K562 (cell line): Measurements from ENCODE around the gene HMCN1. TPM values are rescaled to one million over a fixed set of nuclear protein-coding genes. Genes with fewer than 3 reads are reported as not detected.

ENCODE experiments used
- ATAC-seq: fragments of 200-7000 bp; cut with Tn5 transposase; 3 replicates; pipeline ENCODE4 v1.9.1; 2020; ENCODE audit warnings: moderate library complexity
- BruUV-seq: library from RNA; stranded (reverse); fragments of 400-500 nt; replicated peaks from 2 replicates; lab custom pipeline; 2021; lab: Mats Ljungman, UMichigan
- CTCF ChIA-PET: fragments of 300-600 bp; formaldehyde crosslinking; extraction: SDS; loops from one replicate; lab custom pipeline; 2021; ENCODE audit warnings: low intra/inter-chr PET ratio; lab: Yijun Ruan, JAX
- POLR2A ChIA-PET: fragments of 300-600, 350-650 bp; sonication (Branson Sonifier 250); formaldehyde crosslinking; extraction: SDS; loops from one replicate; lab custom pipeline; 2021; ENCODE audit warnings: antibody characterized with exemption, inconsistent platforms; lab: Yijun Ruan, JAX
- DNase-seq, 4 experiments: peaks; one replicate each; pipeline versions ENCODE4 v3.0.0 to v3.0.0-alpha.2; 2011 to 2018; ENCODE audit warnings: low spot score in 3 of 4, mixed read lengths in 3 of 4; ENCODE audit errors: extremely low read depth in 1 of 4
- FAIRE-seq: peaks from 2 replicates; lab custom pipeline; 2011; peaks lifted over from hg19 to GRCh38; lab: Jason Lieb, UNC
- H2AFZ ChIP-seq: 2 replicates; pipeline ENCODE4 v1.6.0; 2011; ENCODE audit warnings: low read depth, low read length, control low read depth, inconsistent platforms
- H3K27ac ChIP-seq: fragments of 200-600 bp; 3 replicates; pipeline ENCODE4 v1.8.0; 2011; ENCODE audit warnings: low read depth, mild to moderate bottlenecking, control low read depth, inconsistent platforms, low read length, moderate library complexity, mixed read lengths; ENCODE audit errors: extremely low read depth
- H3K27me3 ChIP-seq, 2 experiments: fragments of 300-600 bp in 1 of 2; 2 replicates in 1 of 2; 3 replicates in 1 of 2; pipeline versions ENCODE4 v1.6.0 to v1.8.0; 2011; ENCODE audit warnings: inconsistent platforms in 2 of 2, low read length in 2 of 2, mild to moderate bottlenecking in 1 of 2, mixed read lengths in 1 of 2, moderate library complexity in 1 of 2; ENCODE audit not compliant: control insufficient read depth in 2 of 2, insufficient read depth in 2 of 2
- H3K36me3 ChIP-seq: fragments of 300-600 bp; 3 replicates; pipeline ENCODE4 v1.8.0; 2011; ENCODE audit warnings: mild to moderate bottlenecking, low read length, inconsistent platforms; ENCODE audit not compliant: control insufficient read depth, insufficient read depth
- H3K4me1 ChIP-seq, 2 experiments: fragments of 200-600 bp in 1 of 2; replicated peaks in 1 of 2; 2 replicates in 1 of 2; 3 replicates in 1 of 2; pipeline versions ENCODE4 v1.5.1 to v1.8.0; 2011; ENCODE audit warnings: inconsistent platforms in 2 of 2, low read length in 2 of 2, mild to moderate bottlenecking in 1 of 2, mixed read lengths in 1 of 2, moderate library complexity in 1 of 2; ENCODE audit not compliant: control insufficient read depth in 2 of 2, insufficient read depth in 2 of 2
- H3K4me2 ChIP-seq: 2 replicates; pipeline ENCODE4 v1.6.1; 2011; ENCODE audit warnings: low read length, control low read depth, inconsistent platforms, mixed read lengths; ENCODE audit not compliant: insufficient read depth
- H3K4me3 ChIP-seq: fragments of 200-600 bp; sonication (generic), shearing (Covaris generic); 2 replicates; pipeline ENCODE4 v1.5.1; 2016; ENCODE audit warnings: control low read depth, inconsistent platforms
- H3K79me2 ChIP-seq: fragments of 200-600 bp; 3 replicates; pipeline ENCODE4 v1.8.0; 2011; ENCODE audit warnings: low read length, inconsistent platforms; ENCODE audit not compliant: control insufficient read depth, insufficient read depth
- H3K9ac ChIP-seq, 2 experiments: 2 replicates each; pipeline versions ENCODE4 v1.6.0 to v1.6.1; 2011; ENCODE audit warnings: low read depth in 2 of 2, low read length in 2 of 2, control low read depth in 1 of 2, inconsistent platforms in 1 of 2, mild to moderate bottlenecking in 1 of 2, mixed read lengths in 1 of 2; ENCODE audit not compliant: insufficient read depth in 1 of 2
- H3K9me1 ChIP-seq: one replicate; pipeline ENCODE4 v1.6.0; 2011; ENCODE audit warnings: inconsistent platforms, mild to moderate bottlenecking, low read length, moderate library complexity; ENCODE audit not compliant: control insufficient read depth, insufficient read depth
- H3K9me3 ChIP-seq: replicated peaks from 2 replicates; pipeline ENCODE4 v1.5.1; 2011; ENCODE audit warnings: low read depth, low read length, inconsistent platforms; ENCODE audit not compliant: control insufficient read depth, insufficient read depth
- H4K20me1 ChIP-seq: replicated peaks from 2 replicates; pipeline ENCODE4 v1.6.1; 2011; ENCODE audit warnings: low read length, inconsistent platforms, mixed read lengths; ENCODE audit not compliant: control insufficient read depth, insufficient read depth
- BMI1 ChIP-seq: fragments of 150-350 bp; IDR thresholded peaks from 2 replicates; pipeline ENCODE4 v1.6.1; 2014; ENCODE audit warnings: low read length
- HLTF ChIP-seq: fragments of 450-650 bp; IDR thresholded peaks from 2 replicates; pipeline ENCODE4 v1.6.1; 2016
- HMG20B ChIP-seq: fragments of 250-450 bp; sonication (Bioruptor Pico); IDR thresholded peaks from 2 replicates; pipeline ENCODE4 v1.5.0; 2021; ENCODE audit warnings: mild to moderate bottlenecking
- HNRNPL ChIP-seq: fragments of 200-400 bp; formaldehyde crosslinking; IDR thresholded peaks from 2 replicates; pipeline ENCODE4 v1.6.1; 2017; ENCODE audit warnings: low read depth, mild to moderate bottlenecking, low read length
- PPARD ChIP-seq: fragments of 250-450 bp; sonication (Bioruptor Pico); IDR thresholded peaks from 2 replicates; pipeline ENCODE4 v1.8.0; 2022; ENCODE audit warnings: inconsistent platforms, mild to moderate bottlenecking, moderate library complexity
- RUNX1 ChIP-seq: sonication (generic); IDR thresholded peaks from 2 replicates; pipeline ENCODE4 v1.6.1; 2016; ENCODE audit warnings: antibody characterized with exemption, low read depth
- ZNF717 ChIP-seq: fragments of 250-450 bp; sonication (Bioruptor Pico); IDR thresholded peaks from 2 replicates; pipeline ENCODE4 v1.5.0; 2021
- ZNF75A ChIP-seq: fragments of 450-650 bp; formaldehyde crosslinking; IDR thresholded peaks from 2 replicates; pipeline ENCODE4 v1.4.0; 2020; ENCODE audit warnings: mild to moderate bottlenecking
- ZNF76 ChIP-seq: fragments of 250-450 bp; sonication (Bioruptor Pico); IDR thresholded peaks from 2 replicates; pipeline ENCODE4 v1.4.0; 2020; ENCODE audit warnings: mild to moderate bottlenecking, moderate library complexity, borderline replicate concordance
- ZNF764 ChIP-seq: fragments of 250-450 bp; sonication (Bioruptor Pico); IDR thresholded peaks from 2 replicates; pipeline ENCODE4 v1.4.0; 2020; ENCODE audit warnings: low read depth, mild to moderate bottlenecking, moderate library complexity
- in situ Hi-C: fragments of 300-500 bp; cut with MboI; formaldehyde crosslinking; loops from 4 replicates; pipeline ENCODE4 v1.15.0; 2018; ENCODE audit warnings: inconsistent platforms, mixed read lengths
- intact Hi-C: fragments of 100-400 bp; cut with micrococcal nuclease; formaldehyde crosslinking; loops from 2 replicates; pipeline ENCODE4 v1.14.2; 2022
- polyA plus RNA-seq, 8 experiments: library from polyadenylated mRNA; depleted of rRNA in 4 of 8; stranded (reverse) in 5 of 8; unstranded in 3 of 8; fragments of >200 nt; fragmentation: Nextera tagmentation in 2 of 8; fragmentation: Illumina TruSeq in 1 of 8; extraction: Ambion mirVana in 2 of 8; extraction: Trizol in 1 of 8; gene quantifications; 2 replicates each; pipeline versions ENCODE4 v1.2.1 to v1.2.3, GENCODE V29; 2011 to 2014; ENCODE audit warnings: inconsistent platforms in 1 of 8, missing spikeins in 1 of 8
- total RNA-seq, 7 experiments: library from RNA; depleted of rRNA in 6 of 7; stranded (reverse); fragments of >200 nt in 6 of 7; fragmentation: Illumina TruSeq in 2 of 7; extraction: Trizol in 2 of 7; gene quantifications; 2 replicates each; pipeline versions ENCODE4 v1.2.1 to v1.2.3, GENCODE V29; 2011 to 2021; ENCODE audit warnings: low replicate concordance in 1 of 7
- TF ChIP-seq, protein P1 (sequence below): sonication (generic); formaldehyde crosslinking; IDR thresholded peaks from 2 replicates; pipeline ENCODE4 v1.8.0; 2022; ENCODE audit warnings: mild to moderate bottlenecking, missing genetic modification reagents, borderline replicate concordance
- TF ChIP-seq, protein P2 (sequence below), 2 experiments: IDR thresholded peaks; 2 replicates each; pipeline ENCODE4 v1.6.1; 2012; ENCODE audit warnings: improper control_type of control experiment in 2 of 2, low read depth in 2 of 2, low read length in 2 of 2, borderline replicate concordance in 1 of 2
- TF ChIP-seq, protein P3 (sequence below): conservative IDR thresholded peaks from 2 replicates; pipeline ENCODE4 v1.6.1; 2011; ENCODE audit warnings: low read depth, mild to moderate bottlenecking, low read length; ENCODE audit not compliant: control insufficient read depth

Gene HMCN1
- total and polyA plus RNA-seq, 9 of the 15 experiments (the other 6 are each of a cell fraction or from before 2014, with no cell fraction given): 0.07 to 0.36 (median 0.21) TPM

DNA sequence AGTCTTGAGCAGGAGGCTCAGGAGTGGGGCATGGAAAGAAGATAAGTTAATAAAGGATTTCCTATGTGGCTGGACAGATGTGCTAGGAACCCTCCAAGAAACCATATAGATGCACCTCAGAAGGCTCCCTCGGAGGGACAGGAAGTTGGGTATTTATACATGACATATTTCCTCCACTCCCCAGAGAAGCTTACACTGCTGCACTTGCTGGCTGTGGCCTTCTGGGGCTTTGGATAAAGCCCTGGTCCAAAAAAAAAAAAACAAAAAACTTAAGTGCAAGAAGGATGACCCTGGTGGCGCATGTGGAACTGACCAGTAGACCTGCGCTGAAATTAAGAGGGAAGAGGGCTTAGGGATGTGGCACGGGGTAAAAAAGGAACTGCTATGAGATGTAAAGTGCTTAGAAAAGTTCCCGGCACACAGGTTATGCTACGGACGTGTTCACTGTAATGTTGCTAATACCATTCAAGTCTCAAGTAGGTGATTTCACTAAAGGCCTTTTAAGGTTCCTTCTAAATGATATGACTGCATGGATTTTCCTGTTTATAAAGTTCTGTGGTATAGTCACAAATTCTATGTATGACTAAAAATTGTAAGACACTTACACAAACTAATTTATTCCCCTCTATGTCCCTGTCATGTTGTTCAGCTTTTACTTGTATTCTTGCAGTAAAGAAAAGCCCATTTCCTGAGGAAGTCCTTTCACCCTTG is 253.6 kb downstream of the HMCN1 start (continued):
- no peak for TF ChIP-seq HLTF
- no peak for TF ChIP-seq PPARD (CRISPR knock-in tag)

DNA sequence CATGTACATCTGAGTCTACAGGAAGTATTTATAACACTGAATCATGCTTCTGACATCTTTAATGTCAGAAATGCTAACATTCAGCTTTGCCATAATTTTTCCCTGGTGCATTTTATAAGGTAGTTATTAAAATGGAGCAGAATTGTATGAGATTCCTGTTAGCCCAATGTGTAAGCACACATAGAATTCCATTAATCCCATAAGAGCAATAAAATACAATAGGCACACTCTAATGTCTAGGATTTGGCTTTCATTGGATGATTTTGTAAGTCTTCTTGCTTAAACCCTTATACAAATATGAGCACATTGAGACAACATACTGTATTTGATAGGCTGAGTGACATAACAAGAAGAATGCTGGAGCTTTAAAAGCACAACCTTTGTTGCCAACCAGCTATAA is 256.4 kb downstream of the HMCN1 start:
- DNase-seq (no peak), ATAC-seq (no peak), FAIRE-seq (no peak)
- Histone ChIP-seq H4K20me1 (no peaks in the 10 kb centered on the region), H3K36me3 (no peaks in the 10 kb centered on the region), H3K27me3 (no peaks in the 10 kb centered on the region), H3K79me2 (no peaks in the 10 kb centered on the region), H3K9me3 (no peaks in the 10 kb centered on the region), H3K9me1 (no peaks in the 10 kb centered on the region), H2AFZ (no peak overlapping the region), H3K27ac (no peak overlapping the region), H3K4me3 (no peak overlapping the region), H3K4me2 (no peak overlapping the region), H3K9ac (no peak overlapping the region), H3K4me1 (no peaks in the 10 kb centered on the region)
- BruUV-seq: no TSS peak
- TF ChIP-seq HMG20B (CRISPR knock-in tag) (no peak), RUNX1 (no peak), ZNF75A (CRISPR knock-in tag) (no peak), BMI1 (no peak), ZNF717 (CRISPR knock-in tag) (no peak), ZNF764 (no peak), ZNF76 (CRISPR knock-in tag) (no peak), HNRNPL (no peak)
- TF ChIP-seq, protein P1, sequence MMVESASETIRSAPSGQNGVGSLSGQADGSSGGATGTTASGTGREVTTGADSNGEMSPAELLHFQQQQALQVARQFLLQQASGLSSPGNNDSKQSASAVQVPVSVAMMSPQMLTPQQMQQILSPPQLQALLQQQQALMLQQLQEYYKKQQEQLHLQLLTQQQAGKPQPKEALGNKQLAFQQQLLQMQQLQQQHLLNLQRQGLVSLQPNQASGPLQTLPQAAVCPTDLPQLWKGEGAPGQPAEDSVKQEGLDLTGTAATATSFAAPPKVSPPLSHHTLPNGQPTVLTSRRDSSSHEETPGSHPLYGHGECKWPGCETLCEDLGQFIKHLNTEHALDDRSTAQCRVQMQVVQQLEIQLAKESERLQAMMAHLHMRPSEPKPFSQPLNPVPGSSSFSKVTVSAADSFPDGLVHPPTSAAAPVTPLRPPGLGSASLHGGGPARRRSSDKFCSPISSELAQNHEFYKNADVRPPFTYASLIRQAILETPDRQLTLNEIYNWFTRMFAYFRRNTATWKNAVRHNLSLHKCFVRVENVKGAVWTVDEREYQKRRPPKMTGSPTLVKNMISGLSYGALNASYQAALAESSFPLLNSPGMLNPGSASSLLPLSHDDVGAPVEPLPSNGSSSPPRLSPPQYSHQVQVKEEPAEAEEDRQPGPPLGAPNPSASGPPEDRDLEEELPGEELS (CRISPR knock-in tag): no peak
- TF ChIP-seq, protein P2, sequence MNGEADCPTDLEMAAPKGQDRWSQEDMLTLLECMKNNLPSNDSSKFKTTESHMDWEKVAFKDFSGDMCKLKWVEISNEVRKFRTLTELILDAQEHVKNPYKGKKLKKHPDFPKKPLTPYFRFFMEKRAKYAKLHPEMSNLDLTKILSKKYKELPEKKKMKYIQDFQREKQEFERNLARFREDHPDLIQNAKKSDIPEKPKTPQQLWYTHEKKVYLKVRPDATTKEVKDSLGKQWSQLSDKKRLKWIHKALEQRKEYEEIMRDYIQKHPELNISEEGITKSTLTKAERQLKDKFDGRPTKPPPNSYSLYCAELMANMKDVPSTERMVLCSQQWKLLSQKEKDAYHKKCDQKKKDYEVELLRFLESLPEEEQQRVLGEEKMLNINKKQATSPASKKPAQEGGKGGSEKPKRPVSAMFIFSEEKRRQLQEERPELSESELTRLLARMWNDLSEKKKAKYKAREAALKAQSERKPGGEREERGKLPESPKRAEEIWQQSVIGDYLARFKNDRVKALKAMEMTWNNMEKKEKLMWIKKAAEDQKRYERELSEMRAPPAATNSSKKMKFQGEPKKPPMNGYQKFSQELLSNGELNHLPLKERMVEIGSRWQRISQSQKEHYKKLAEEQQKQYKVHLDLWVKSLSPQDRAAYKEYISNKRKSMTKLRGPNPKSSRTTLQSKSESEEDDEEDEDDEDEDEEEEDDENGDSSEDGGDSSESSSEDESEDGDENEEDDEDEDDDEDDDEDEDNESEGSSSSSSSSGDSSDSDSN (IDR thresholded peaks at IDR 0.05; ENCODE audit: borderline replicate concordance in 1 of 2, low read depth in 2 of 2, low read length in 2 of 2): no peak
- TF ChIP-seq, protein P3, sequence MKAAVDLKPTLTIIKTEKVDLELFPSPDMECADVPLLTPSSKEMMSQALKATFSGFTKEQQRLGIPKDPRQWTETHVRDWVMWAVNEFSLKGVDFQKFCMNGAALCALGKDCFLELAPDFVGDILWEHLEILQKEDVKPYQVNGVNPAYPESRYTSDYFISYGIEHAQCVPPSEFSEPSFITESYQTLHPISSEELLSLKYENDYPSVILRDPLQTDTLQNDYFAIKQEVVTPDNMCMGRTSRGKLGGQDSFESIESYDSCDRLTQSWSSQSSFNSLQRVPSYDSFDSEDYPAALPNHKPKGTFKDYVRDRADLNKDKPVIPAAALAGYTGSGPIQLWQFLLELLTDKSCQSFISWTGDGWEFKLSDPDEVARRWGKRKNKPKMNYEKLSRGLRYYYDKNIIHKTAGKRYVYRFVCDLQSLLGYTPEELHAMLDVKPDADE: no peak
- ChIA-PET POLR2A (no interaction called here), CTCF (no interaction called here)
- in situ Hi-C loops (no loop called here), intact Hi-C loops (loop anchor here (10.0 kb wide), 1 partner anchor 266 kb away; no protein-coding TSS in a partner anchor)
